Heart left ventricle (tissue), 16 donors: Measurements from ENCODE around the gene ARHGAP12. TPM values are rescaled to one million over a fixed set of nuclear protein-coding genes. Genes with fewer than 3 reads are reported as not detected.
A peak's percentile ranks its signal among the peaks of the same experiment; 100 is the strongest.

Source experiments
- ATAC-seq, 4 donors: fragments of 200-7000 bp; cut with Tn5 transposase; one replicate each; pipeline ENCODE4 v1.9.1; 2020 to 2022; ENCODE audit warnings: moderate library complexity in 4 of 4, mild to moderate bottlenecking in 3 of 4, moderate number of reproducible peaks in 1 of 4
- DNase-seq, 5 donors: peaks; one replicate each; pipeline ENCODE4 v3.0.0-alpha.2; 2020
- H3K27ac ChIP-seq, 12 donors: fragments of 200-600 bp; sonication (generic) in 4 of 12; one replicate each; pipeline versions ENCODE4 v1.5.0 to v1.8.0; 2016 to 2022; ENCODE audit warnings: mild to moderate bottlenecking in 2 of 12
- H3K27me3 ChIP-seq, 9 donors: fragments of 200-600 bp; sonication (generic) in 2 of 9; one replicate each; pipeline versions ENCODE4 v1.5.1 to v1.8.0; 2016 to 2022; ENCODE audit warnings: mild to moderate bottlenecking in 3 of 9
- H3K36me3 ChIP-seq, 9 donors: fragments of 200-600 bp; sonication (generic) in 2 of 9; one replicate each; pipeline versions ENCODE4 v1.5.0 to v1.8.0; 2018 to 2022; ENCODE audit warnings: mild to moderate bottlenecking in 2 of 9
- H3K4me1 ChIP-seq, 12 donors: fragments of 200-600 bp; sonication (generic) in 4 of 12; one replicate each; pipeline versions ENCODE4 v1.5.0 to v1.8.0; 2016 to 2022; ENCODE audit warnings: mild to moderate bottlenecking in 3 of 12
- H3K4me3 ChIP-seq, 12 donors: fragments of 200-600 bp; sonication (generic) in 4 of 12; one replicate each; pipeline versions ENCODE4 v1.5.0 to v1.8.0; 2017 to 2022; ENCODE audit warnings: mild to moderate bottlenecking in 9 of 12, moderate library complexity in 4 of 12
- H3K9me3 ChIP-seq, 12 donors: fragments of 200-600 bp; sonication (generic) in 4 of 12; one replicate each; pipeline versions ENCODE4 v1.5.0 to v1.8.0; 2016 to 2022; ENCODE audit warnings: mild to moderate bottlenecking in 1 of 12
- POLR2A ChIP-seq, 2 donors: fragments of 450-650 bp; IDR thresholded peaks; one replicate each; pipeline ENCODE4 v1.6.1; 2017; ENCODE audit warnings: antibody characterized with exemption in 2 of 2, mild to moderate bottlenecking in 2 of 2, moderate library complexity in 2 of 2
- WGBS, 4 donors: extraction: QIAGEN DNeasy Blood & Tissue Kit in 2 of 4; methylation state at CpG; one replicate each; pipeline versions ENCODE4 v1.1.5 to v1.1.7; 2013 to 2018; 5-methylcytosine and 5-hydroxymethylcytosine counted together
- intact Hi-C, 10 donors: fragments of 100-400 bp; cut with DNase I; formaldehyde crosslinking; loops; one replicate each; pipeline versions ENCODE4 v1.11.1 to v1.14.2; 2022
- polyA plus RNA-seq, 2 donors: library from polyadenylated mRNA; stranded (reverse); fragments of 200-250 nt; gene quantifications; one replicate each; pipeline ENCODE4 v1.2.3, GENCODE V29; 2013
- total RNA-seq, 9 donors: library from RNA; depleted of rRNA in 2 of 9; stranded (reverse); fragments of >200 nt in 2 of 9; fragmentation: NEBNext Ultra II Directional in 3 of 9; extraction: Animal tissue kit (Norgen Biotek cat#: 25700) in 3 of 9; gene quantifications; one replicate each; pipeline versions ENCODE4 v1.1.0 to v1.2.4, GENCODE V29; 2016 to 2023
- TF ChIP-seq, protein P1 (sequence below), 12 donors: fragments of 200-600 bp; sonication (generic) in 4 of 12; IDR thresholded peaks; one replicate each; pipeline versions ENCODE4 v1.5.0 to v1.8.0; 2018 to 2022; ENCODE audit warnings: antibody characterized with exemption in 12 of 12, mild to moderate bottlenecking in 5 of 12
- donor health status: ischemic (EF 13 %, LVEDD 7.1; RV severe dilation, severe dysfunction).
- donor health status: healthy with polysubstance abuse.
- donor health status: DM: no; HTN: yes; CAD: no.
- donor health status: DM: no; HTN: no; CAD: no.
- donor health status: ischemic (EF 25% LVEDD 6.9; RV normal size, moderate dysfunction).
- donor health status: ischemic (EF 25% LVEDD 5.7; RV mildly dilated, moderate dysfunction).
- donor health status: healthy.
- donor health status: DM: yes; HTN: yes; CAD: no.
- donor health status: ischemic (EF 35%, LVEDD 5.7; RV mildly dilated, moderate dysfunction).
- donor health status: nonischemic (EF 11% LVEDD 7.7; RV severe dilation, severe dysfunction).
- donor health status: DM: yes; HTN: yes; CAD: no.
- donor health status: PGD.
- donor health status: ischemic (EF 29% LVEDD 5.4; RV normal size, mild dysfunction).
- donor health status: nonischemic (EF 23%, LVEDD 6.1; RV moderate dilation, normal function).

The ARHGAP12 gene
- total and polyA plus RNA-seq, 11 donors: 11.5 to 27.6 (median 20.1) TPM

DNA sequence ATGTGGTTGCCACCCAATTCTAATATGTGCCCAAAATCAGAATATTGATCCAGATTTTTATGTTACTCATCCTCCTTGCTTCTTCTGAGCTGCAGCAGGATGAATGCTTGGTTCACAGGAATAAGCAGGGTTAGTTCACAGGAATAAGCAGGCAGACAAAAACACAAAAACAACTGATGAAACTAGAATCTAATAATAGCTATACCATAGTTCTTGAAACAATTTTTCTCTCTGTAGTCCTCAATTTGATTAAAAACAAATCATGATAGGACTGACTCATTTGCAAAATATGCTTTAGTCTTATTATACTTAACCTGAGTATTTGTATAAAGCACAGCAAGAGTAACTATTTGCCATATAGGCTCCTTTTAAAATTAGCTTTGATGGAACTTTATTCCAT lies 24.4 kb upstream of the ARHGAP12 start:
- Histone ChIP-seq H3K4me1 (peaks cover 0 to 9% (median 0%) of the 10 kb centered on the region in 12 donors), H3K9me3 (peaks cover 0 to 8% (median 0%) of the 10 kb centered on the region in 12 donors), H3K27me3 (no peaks in the 10 kb centered on the region), H3K27ac (no peak overlapping the region), H3K4me3 (no peak overlapping the region), H3K36me3 (no peaks in the 10 kb centered on the region)
- ATAC-seq: no peak
- DNase-seq: no peak
- TF ChIP-seq POLR2A (IDR thresholded peaks at IDR 0.05): no peak
- TF ChIP-seq, protein P1, sequence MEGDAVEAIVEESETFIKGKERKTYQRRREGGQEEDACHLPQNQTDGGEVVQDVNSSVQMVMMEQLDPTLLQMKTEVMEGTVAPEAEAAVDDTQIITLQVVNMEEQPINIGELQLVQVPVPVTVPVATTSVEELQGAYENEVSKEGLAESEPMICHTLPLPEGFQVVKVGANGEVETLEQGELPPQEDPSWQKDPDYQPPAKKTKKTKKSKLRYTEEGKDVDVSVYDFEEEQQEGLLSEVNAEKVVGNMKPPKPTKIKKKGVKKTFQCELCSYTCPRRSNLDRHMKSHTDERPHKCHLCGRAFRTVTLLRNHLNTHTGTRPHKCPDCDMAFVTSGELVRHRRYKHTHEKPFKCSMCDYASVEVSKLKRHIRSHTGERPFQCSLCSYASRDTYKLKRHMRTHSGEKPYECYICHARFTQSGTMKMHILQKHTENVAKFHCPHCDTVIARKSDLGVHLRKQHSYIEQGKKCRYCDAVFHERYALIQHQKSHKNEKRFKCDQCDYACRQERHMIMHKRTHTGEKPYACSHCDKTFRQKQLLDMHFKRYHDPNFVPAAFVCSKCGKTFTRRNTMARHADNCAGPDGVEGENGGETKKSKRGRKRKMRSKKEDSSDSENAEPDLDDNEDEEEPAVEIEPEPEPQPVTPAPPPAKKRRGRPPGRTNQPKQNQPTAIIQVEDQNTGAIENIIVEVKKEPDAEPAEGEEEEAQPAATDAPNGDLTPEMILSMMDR (IDR thresholded peaks at IDR 0.05): no peak
- intact Hi-C loops: no loop called here

DNA sequence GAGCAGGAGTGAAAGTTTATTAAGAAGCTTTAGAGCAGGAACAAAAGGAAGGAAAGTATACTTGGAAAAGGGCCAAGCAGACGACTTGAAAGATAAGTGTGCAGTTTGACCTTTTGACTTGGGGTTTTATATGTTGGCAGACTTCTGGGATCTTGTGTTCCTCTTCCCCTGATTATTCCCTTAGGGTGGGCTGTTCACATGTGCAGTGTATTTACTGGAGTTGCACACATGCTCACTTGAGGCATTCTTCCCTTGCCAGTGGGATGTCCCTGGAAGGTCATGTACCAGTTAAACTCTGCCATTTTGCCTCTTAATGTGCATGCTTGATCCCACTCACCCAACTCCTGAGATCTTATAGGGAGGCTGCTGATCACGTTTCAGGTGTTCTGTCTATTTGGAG lies 23.4 kb upstream of the ARHGAP12 start:
- no peak for DNase-seq
- Histone ChIP-seq H3K36me3 (no peaks in the 10 kb centered on the region), H3K27me3 (no peaks in the 10 kb centered on the region), H3K4me3 (no peak overlapping the region), H3K4me1 (peaks cover 0 to 19% (median 0%) of the 10 kb centered on the region in 12 donors), H3K27ac (no peak overlapping the region), H3K9me3 (peaks cover 0 to 8% (median 0%) of the 10 kb centered on the region in 12 donors)
- ATAC-seq: no peak
- intact Hi-C loops: no loop called here
- no peak for TF ChIP-seq POLR2A (IDR thresholded peaks at IDR 0.05)
- TF ChIP-seq, protein P1 (IDR thresholded peaks at IDR 0.05): no peak
- 30 to 37% (median 33%) methylated on average over 2 of the region's 2 CpGs for WGBS, 4 donors

DNA sequence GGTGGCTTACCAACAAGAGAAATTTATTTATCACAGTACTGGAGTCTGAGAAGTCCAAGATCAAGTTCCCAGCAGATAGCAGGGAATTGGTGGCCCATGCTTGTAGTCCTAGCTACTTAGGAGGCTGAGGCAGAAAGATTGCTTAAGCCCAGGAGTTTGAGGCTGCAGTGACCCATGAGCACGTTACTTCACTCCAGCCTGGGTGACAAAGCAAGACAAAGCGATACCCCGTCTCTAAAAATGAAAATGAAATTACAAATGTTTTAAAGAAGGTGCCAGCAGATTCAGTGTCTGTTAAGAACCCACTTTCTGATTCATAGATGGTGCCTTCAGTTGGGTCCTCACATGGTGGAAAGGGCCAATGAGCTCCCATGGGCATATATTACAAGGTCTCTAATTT lies 20.6 kb upstream of the ARHGAP12 start:
- H3K36me3 ChIP-seq: no peaks in the 10 kb centered on the region
- H3K4me1 ChIP-seq: peaks cover 0 to 33% (median 0%) of the 10 kb centered on the region in 12 donors
- no peak overlapping the region for H3K4me3 ChIP-seq
- ATAC-seq (no peak), DNase-seq (no peak)
- 95 to 100% (median 97%) methylated on average over 3 of the region's 3 CpGs for WGBS, 4 donors
- H3K27ac ChIP-seq: no peak overlapping the region
- H3K9me3 ChIP-seq: peaks cover 0 to 8% (median 0%) of the 10 kb centered on the region in 12 donors
- H3K27me3 ChIP-seq: no peaks in the 10 kb centered on the region
- intact Hi-C loops: loop anchor here in 6 of 10 donors (5.0 kb wide), 1 partner anchor 87 kb away; no protein-coding TSS in a partner anchor
- no peak for TF ChIP-seq POLR2A (IDR thresholded peaks at IDR 0.05)
- TF ChIP-seq, protein P1 (IDR thresholded peaks at IDR 0.05): no peak

DNA sequence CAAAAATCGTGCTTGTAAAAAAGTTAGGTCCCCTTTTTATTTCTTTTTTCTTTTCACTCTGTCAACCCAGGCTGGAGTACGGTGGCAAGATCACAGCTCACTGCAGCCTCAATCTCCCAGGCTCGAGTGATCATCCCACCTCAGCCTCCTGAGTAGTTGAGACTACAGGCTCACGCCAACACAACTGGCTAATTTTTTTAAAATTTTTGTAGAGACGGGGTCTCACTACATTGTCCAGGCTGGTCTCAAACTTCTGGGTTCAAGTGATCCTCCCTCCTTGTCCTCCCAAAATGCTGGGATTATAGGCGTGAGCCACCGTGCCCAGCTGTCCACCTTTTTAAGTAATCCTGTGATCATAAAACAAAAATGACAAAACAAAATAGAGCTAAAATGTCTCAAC lies 19.4 kb upstream of the ARHGAP12 start:
- 81 to 91% (median 86%) methylated on average over 7 of the region's 7 CpGs for WGBS, 4 donors
- DNase-seq (no peak), ATAC-seq (no peak)
- H3K4me1 ChIP-seq: peaks cover 0 to 33% (median 0%) of the 10 kb centered on the region in 12 donors
- no peak for TF ChIP-seq POLR2A (IDR thresholded peaks at IDR 0.05)
- TF ChIP-seq, protein P1 (IDR thresholded peaks at IDR 0.05): no peak
- H3K9me3 ChIP-seq: peaks cover 0 to 3% (median 0%) of the 10 kb centered on the region in 12 donors
- no peaks in the 10 kb centered on the region for H3K36me3 ChIP-seq
- H3K27me3 ChIP-seq: no peaks in the 10 kb centered on the region
- intact Hi-C loops: loop anchor here in 6 of 10 donors (5.0 kb wide), 1 partner anchor 86 kb away; no protein-coding TSS in a partner anchor
- H3K4me3 ChIP-seq: peak overlapping the region in 3 of 12 donors; percentile 4 to 20 (median 16)
- H3K27ac ChIP-seq: peak overlapping the region in 4 of 12 donors; percentile 29 to 59 (median 45)
